ENCODE measurements around the gene INSYN1.
A peak's percentile ranks its signal among the peaks of the same experiment; 100 is the strongest.

DNA sequence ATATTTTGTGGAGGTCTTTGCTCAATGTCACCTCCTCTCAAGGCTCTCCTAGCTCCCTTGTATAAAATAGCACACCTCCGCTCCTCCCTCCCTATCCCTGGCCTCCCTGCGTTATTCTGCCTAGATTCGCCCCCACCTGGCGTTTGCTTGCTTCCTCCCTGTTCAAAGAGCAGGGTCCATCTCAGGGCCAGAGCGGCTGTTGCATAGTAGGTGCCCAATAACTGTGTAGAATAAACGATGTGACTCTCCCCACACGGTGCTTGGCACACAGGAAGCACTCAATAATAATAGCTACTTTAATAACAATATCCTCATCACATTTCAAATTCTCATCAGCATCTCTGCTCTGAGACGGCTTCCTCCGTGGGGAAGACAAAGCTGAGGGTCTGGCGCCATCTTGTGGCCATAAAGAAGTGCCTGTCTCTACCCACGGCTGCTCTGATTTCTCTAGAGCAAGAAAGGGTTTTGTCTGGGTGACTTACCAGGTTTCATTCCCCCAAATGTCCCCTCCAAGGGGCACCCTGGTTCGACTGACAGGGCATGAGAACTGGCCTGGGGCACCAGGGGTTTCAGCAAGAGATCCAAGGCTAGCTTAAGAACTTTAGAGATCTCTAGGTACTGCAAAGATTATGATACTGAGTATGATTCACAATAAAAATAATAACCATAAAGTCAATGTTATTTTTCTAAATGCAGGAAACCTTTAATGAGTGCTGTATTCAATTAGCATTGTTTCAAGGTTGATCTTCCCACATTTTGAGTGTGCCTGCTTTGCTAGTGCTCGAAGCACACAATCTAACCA, 52.9 kb downstream of the INSYN1 start:
- TF ChIP-seq CTCF (IDR thresholded peaks at IDR 0.05; ENCODE audit: insufficient read depth, low read length, poor library complexity, severe bottlenecking) = peak; percentile 84
- no peak for TF ChIP-seq EZH2phosphoT487 (conservative IDR thresholded peaks at IDR 0.05; ENCODE audit: low read length)
